Lower lobe of right lung (tissue), 2 donors: ENCODE measurements around the gene NID2. TPM values are rescaled to one million over a fixed set of nuclear protein-coding genes. Genes with fewer than 3 reads are reported as not detected.

Experiments used
- ATAC-seq, 2 donors: fragments of 200-7000 bp; cut with Tn5 transposase; one replicate each; pipeline ENCODE4 v1.9.1; 2020 to 2022; ENCODE audit warnings: mild to moderate bottlenecking in 2 of 2, moderate library complexity in 2 of 2
- DNase-seq: peaks from one replicate; pipeline ENCODE4 v3.0.0-alpha.2; 2020
- H3K27ac ChIP-seq: fragments of 200-600 bp; one replicate; pipeline ENCODE4 v1.8.0; 2022
- H3K27me3 ChIP-seq: fragments of 200-600 bp; one replicate; pipeline ENCODE4 v1.8.0; 2022; ENCODE audit warnings: low read depth
- H3K36me3 ChIP-seq: fragments of 200-600 bp; one replicate; pipeline ENCODE4 v1.8.0; 2022; ENCODE audit warnings: mild to moderate bottlenecking
- H3K4me1 ChIP-seq: fragments of 200-600 bp; one replicate; pipeline ENCODE4 v1.8.0; 2022
- H3K4me3 ChIP-seq: fragments of 200-600 bp; one replicate; pipeline ENCODE4 v1.8.0; 2022; ENCODE audit warnings: mild to moderate bottlenecking
- H3K9me3 ChIP-seq: fragments of 200-600 bp; one replicate; pipeline ENCODE4 v1.8.0; 2022
- CTCF ChIP-seq: fragments of 200-600 bp; IDR thresholded peaks from one replicate; pipeline ENCODE4 v1.8.0; 2022; ENCODE audit warnings: antibody characterized with exemption, mild to moderate bottlenecking
- intact Hi-C: fragments of 100-400 bp; cut with DNase I; formaldehyde crosslinking; loops from one replicate; pipeline ENCODE4 v1.11.0; 2022
- total RNA-seq: library from RNA; stranded (reverse); fragmentation: NEBNext Ultra II Directional; extraction: Animal tissue kit (Norgen Biotek cat#: 25700); gene quantifications from one replicate; pipeline ENCODE4 v1.2.1, GENCODE V29; 2021
- donor health status: DM: no; HTN: yes; CAD: no; lungs with severe emphysema.

NID2 gene
- total RNA-seq, 1 donor from 2014 or later, result 14.6 TPM

- Histone ChIP-seq H3K27me3 (no peaks in the 10 kb centered on the region), H3K4me1 (no peaks in the 10 kb centered on the region), H3K4me3 (no peak overlapping the region), H3K27ac (no peak overlapping the region), H3K36me3 (no peaks in the 10 kb centered on the region), H3K9me3 (no peaks in the 10 kb centered on the region)
- ATAC-seq (no peak), DNase-seq (no peak)
- TF ChIP-seq CTCF, result no peak
- intact Hi-C loops, result no loop called here
These were observed 9.9 kb upstream of the NID2 start for GRCh38 chr14:52078721-52079120.

GRCh38 chr14:52078095-52078531 is 9.3 kb upstream of the NID2 start:
- H3K27me3 ChIP-seq, result no peaks in the 10 kb centered on the region
- intact Hi-C loops, result no loop called here
- no peak overlapping the region for H3K4me3 ChIP-seq
- no peak for DNase-seq
- no peak for ATAC-seq
- no peaks in the 10 kb centered on the region for H3K9me3 ChIP-seq
- no peak for TF ChIP-seq CTCF
- H3K36me3 ChIP-seq, result no peaks in the 10 kb centered on the region
- H3K27ac ChIP-seq, result no peak overlapping the region
- H3K4me1 ChIP-seq, result no peaks in the 10 kb centered on the region

- Histone ChIP-seq H3K4me3 (no peak overlapping the region), H3K36me3 (no peaks in the 10 kb centered on the region), H3K9me3 (no peaks in the 10 kb centered on the region), H3K27ac (no peak overlapping the region), H3K27me3 (no peaks in the 10 kb centered on the region), H3K4me1 (no peaks in the 10 kb centered on the region)
- ATAC-seq (no peak), DNase-seq (no peak)
- no peak for TF ChIP-seq CTCF
- intact Hi-C loops, result no loop called here
These were observed 8.6 kb upstream of the NID2 start for GRCh38 chr14:52077256-52077979.

- no peak for TF ChIP-seq CTCF
- no peaks in the 10 kb centered on the region for H3K36me3 ChIP-seq
- no peaks in the 10 kb centered on the region for H3K27me3 ChIP-seq
- H3K4me1 ChIP-seq, result no peaks in the 10 kb centered on the region
- ATAC-seq (no peak), DNase-seq (no peak)
- no peaks in the 10 kb centered on the region for H3K9me3 ChIP-seq
- no peak overlapping the region for H3K4me3 ChIP-seq
- H3K27ac ChIP-seq, result no peak overlapping the region
- intact Hi-C loops, result no loop called here
These were observed 7.5 kb upstream of the NID2 start for GRCh38 chr14:52076334-52076733.

GRCh38 chr14:52075371-52075770 is 6.5 kb upstream of the NID2 start:
- no peak for DNase-seq
- Histone ChIP-seq H3K4me3 (no peak overlapping the region), H3K27ac (no peak overlapping the region), H3K9me3 (no peaks in the 10 kb centered on the region), H3K27me3 (no peaks in the 10 kb centered on the region), H3K4me1 (no peaks in the 10 kb centered on the region), H3K36me3 (no peaks in the 10 kb centered on the region)
- intact Hi-C loops, result no loop called here
- TF ChIP-seq CTCF, result no peak
- no peak for ATAC-seq
